ENCODE data around the gene HOXA1.
A peak's percentile ranks its signal among the peaks of the same experiment; 100 is the strongest.

HOXA1 gene

GRCh38 chr7:27131390-27131819 lies 35.6 kb upstream of the HOXA1 start:
- no peak for DNase-seq

DNA sequence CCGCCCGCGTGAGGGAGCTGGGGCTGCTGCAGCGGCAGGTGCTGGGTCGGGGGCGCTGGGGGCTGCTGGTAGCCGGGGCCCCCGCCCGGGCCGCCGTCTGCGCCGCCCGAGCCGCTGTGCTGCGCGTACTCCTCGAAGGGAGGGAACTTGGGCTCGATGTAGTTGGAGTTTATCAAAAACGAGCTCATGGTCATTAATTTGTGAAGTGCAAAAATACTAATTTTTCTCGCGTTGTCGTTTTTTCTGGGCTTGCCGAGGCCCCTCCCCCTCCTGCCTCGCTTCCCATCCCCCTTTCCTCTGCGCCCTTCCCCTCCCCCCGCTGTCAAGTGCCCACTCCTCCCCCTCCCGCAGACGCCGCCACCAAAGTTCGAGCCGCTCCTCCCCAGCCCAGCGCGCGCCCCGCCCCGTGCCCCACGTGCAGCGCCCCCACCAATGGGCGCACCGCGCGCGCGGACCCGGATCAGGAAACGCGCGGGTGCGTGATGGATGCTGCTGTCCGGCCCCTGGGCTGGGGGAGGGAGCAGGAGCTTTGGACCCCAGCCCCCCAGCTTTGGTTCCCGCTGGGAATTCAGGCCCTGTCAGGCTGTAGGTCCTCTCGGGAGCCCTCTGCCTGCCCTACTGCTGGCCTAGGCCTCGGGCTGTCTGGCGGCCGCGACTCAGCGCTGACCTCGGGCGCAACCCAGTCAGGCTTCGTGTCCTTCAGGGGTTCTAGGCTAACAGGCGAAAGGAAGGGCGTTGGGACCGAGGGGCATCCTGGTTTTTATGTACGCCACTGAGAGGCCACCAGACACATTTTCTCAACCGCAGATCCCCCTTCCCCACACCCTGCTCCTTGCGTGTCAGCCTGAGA lies 35.0 kb upstream of the HOXA1 start, which contains the start of gene HOXA4:
Gene HOXA4 (minus strand): TSS at position 218 of the 850 bp plus-strand sequence. CDS start 24 bp downstream, at position 194.
- DNase-seq: peak; percentile 78

DNA sequence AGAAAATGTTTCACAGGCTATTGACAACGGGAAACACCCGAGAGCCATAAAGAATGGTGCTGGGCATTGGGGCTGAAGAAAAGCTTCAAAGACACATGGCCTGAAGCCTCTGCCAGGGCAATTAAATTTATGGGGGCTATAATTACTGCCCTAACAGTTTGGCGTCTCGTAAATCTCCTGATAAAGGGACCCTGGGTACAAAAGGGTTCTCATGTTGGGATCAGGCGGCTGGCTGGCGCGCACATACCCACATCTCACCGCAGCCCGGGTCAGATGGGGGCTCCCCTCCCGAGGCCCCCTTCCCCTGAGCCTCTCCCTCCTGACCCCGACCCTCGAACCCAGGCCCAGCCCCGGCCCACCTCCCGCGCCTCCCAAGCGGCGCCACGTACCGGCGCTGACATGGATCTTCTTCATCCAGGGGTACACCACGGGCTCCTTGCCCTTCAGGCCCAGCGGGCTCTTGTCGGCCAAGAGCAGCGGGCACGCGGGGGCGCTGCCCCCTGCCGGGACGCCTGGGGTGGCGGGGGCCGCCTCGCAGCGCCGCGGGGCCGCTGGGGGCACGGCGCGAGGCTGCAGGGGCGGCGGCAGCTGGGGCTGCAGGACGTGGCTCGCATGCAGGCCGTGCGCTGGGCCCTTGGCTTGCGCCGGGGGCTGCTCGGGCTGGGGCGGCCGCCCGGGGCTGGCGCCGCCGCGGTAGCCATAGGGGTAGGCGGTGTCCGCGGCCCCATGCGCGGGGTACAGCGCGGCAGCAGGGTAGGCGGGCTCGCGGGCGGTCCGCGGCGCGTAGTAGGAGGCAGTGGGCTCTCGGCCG lies 34.1 kb upstream of the HOXA1 start:
- DNase-seq: no peak

DNA sequence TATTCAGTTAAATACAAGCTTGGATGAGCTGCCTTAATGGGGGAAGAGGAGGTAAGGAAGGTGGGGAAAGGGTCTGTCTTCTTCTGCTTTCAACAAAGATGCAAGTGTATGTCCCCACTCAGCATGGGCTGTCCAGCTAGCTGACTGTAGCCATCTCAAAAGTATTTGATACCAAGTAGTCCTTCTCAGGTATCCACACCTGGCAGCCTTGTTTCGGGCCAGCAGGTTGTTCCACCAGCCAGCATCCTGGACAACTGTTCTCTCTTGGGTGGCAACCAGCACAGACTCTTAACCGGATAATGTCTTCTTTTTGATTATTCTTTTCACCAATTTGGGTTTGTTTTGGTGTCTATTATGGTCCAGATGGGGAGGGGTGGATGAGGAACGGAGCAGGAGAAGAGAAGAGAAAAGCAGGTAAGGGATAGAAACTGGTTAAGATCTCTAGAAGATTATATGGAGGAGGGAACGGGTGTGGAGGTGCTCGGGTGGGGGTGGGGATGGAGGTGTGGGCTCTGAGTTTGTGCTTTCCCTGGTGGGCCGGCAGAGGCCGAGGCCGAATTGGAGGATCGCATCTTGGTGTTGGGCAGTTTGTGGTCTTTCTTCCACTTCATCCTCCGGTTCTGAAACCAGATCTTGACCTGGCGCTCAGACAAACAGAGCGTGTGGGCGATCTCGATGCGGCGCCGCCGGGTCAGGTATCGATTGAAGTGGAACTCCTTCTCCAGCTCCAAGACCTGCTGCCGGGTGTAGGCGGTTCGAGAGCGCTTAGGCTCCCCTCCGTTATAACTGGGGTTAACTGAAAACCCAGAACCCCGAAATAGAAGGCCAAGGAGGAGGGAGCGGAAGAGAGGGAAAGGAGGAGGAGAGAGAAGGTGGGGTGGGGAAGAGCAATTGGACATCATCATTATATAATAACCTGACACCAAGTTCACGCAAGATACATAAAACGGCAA lies 33.3 kb upstream of the HOXA1 start:
- DNase-seq: no peak

DNA sequence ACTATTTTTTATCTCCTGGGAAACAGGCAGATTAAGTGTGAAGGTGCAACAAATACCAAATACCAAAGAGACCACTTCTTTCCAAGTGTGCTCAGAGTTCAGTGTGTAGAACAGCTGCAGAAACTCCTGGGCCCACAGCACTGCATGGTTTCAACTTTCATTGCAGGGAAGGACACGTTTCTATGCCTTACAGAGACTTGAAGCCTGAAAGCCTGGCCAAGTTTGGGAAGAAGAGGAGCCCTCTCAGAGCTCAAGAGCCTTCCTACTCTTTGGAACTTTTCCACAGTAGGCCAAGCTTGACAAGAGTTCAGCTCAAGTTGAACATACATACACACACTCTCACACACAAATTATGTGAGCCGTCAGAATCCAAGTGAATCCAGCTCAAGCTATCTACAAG lies 32.2 kb upstream of the HOXA1 start:
- DNase-seq: no peak

GRCh38 chr7:27126596-27127327 lies 31.0 kb upstream of the HOXA1 start:
- DNase-seq: no peak

- no peak for DNase-seq
These were observed 30.2 kb upstream of the HOXA1 start for GRCh38 chr7:27125986-27126394.

DNA sequence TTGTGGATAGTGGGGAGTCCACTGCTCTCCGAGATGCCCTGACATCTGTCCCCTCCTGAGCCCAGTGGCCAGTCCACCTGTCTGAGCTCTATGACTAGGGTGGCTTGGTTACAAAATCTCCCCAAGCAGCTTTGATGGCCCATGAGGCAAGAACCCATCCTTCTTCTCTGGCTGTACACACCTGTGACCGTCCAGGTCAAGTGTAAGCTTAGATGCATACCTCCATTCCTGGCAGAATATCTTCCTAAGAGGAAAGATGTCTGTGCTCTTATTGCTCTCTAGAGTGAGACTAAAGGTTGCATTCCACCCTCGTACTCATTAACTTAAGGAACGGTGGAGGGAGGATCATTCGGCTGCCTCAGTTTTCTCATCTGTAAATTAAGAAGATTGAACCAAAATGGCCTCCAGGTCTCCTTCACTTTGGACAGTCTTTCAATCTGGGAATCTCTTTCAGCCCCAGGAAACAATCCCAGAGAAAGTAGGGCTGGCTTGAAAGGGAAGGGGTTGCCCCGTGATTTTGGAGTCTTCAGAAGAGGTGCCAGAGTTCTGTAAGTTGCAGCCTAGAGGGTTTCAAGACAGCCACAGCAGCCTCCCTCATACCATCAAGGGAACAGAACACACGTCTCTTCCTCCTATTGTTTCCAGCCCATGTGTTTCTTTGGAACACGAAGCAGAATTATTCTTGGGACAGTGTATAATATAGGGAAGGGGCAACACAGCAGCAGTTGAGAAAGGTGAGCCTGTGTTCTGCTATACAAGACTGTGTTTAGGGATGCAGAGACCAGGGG lies 29.3 kb upstream of the HOXA1 start:
- no peak for DNase-seq

DNA sequence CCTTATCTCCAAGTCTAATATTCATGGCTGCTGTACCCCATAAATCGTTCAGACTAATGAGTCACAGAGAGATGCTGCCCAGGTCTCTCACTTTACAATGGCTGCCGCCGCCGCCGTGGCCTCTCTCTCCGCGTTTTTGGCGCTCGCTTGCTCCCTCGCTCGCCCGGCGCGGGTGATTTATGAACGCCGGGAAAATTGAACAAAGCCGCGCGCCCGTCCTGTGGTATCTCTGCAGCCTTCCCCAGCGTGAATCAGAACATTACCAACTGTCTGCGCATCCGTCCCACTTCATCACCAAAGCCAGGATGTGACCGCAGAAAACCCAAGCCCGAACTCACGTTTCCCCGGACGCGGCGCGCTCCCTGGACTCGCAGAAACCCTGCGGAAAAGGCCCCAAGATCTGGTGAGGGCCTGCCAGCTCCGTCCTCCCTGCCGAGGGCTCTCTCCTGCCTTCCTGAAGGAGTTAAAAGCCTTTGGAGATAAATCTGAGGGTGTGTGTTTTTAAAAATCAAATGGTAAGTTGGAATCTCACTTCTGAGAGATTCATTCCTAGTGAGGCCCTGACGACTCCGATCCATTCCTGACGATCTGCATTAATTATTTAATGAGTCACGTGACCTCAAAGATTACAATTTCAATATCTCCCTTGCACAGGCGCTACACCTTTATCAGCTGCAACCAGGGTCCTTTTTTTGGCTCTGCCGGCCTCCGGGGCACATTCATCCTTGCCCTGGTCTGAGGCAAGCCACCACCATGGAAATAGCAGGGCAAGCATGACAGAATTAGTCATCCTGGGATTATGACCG lies 28.5 kb upstream of the HOXA1 start:
- no peak for DNase-seq

DNA sequence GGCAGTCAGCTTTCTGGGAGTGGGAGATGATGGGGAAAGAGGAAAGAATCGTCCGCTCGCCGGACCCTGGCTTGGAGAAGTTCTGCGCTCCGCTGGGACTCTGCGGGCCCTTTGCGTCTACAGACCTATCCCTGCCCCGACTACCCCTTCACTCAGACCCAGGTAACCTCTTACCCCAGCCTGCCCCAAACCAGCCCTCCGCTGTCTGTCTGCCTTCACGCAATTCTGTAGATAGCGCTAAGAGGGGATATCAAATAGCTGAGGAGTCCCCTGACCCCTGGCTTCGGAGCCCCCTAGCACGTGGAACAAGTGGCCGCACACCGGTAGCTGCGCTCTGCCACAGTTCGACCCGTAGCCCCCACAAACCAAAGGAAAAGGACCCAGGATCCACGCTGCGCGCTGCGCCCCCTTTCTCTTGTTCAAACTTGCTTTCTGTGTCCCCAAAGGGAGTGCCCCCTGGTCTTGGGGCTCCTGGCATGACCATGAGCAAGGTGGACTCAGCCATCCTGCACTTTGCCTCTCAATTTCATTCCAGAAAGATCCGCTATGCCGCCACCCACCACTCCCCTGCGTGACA lies 27.8 kb upstream of the HOXA1 start:
- DNase-seq: no peak

- DNase-seq: no peak
These were observed 27.2 kb upstream of the HOXA1 start for GRCh38 chr7:27123007-27123476.

DNA sequence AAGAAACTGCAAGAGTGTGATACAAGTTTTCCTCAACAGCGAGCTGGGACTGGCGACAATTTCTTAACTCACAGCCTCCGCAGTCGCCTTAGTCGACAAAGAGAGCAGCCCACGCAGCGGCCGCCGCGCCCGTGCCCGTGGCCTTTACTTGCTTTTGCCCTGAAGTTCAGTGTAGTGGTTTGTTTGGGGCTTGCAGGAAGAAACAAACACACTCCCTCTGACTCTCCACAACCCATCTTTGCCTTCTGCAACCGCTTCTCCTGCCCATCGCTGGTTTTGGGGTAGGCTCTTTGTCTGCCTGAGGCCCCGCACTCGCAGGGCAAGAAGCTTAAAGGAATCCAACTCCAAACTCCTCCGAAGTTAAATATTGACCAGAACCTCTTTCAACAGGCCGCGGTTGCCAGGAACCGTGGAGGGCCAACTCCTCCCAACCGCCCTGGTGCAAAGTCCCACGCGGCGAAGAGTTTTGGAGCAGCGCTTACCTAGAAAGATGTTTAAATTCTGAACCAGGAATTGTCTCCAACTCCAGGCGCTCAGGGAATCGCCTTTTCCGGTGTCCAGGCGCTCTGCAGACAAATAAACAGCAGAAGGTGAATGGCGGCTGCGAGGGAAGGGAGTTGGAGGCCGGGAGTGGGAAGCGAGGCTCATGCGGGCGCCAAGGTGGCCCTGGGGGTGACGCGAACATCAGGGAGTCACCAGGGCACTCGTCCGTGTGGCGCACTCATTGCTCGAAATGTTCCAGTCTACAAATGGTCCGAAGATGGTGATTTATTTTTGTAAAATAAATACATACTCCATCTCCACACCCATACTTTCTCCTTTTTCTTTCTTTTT lies 26.5 kb upstream of the HOXA1 start:
- DNase-seq: no peak

- DNase-seq: no peak
These were observed 25.9 kb upstream of the HOXA1 start for GRCh38 chr7:27121684-27122076.

DNA sequence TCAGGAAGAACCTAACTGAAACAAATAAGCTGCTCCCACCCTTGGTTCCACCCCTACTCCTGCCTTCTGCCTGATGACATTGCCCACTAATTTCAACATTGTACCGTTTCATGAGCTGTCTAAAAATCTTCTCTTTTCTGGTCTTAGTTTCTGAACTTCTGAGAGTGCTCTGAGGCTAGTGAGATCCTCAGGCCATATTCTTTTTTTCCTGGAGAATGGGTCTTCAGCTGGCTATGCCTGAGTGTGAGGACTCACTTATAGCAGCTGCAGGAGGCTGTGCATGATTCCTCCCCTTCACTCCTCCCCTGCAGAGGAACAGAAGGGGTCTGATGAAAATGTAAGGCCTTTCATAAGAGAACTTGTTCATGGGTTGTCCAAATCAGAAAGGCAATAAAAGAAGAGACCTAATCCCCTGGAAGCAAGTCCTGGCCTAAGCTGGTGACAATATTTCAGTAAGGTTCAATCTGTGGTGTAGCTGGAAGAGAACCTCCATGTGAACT lies 23.7 kb upstream of the HOXA1 start:
- no peak for DNase-seq

GRCh38 chr7:27118580-27118979 lies 22.8 kb upstream of the HOXA1 start:
- DNase-seq: no peak

- no peak for DNase-seq
These were observed 22.2 kb upstream of the HOXA1 start for GRCh38 chr7:27117887-27118491.

- no peak for DNase-seq
These were observed 21.4 kb upstream of the HOXA1 start for GRCh38 chr7:27116962-27117886.

Data from activated CD4-positive, alpha-beta T cell treated with anti-CD3 and anti-CD28 coated beads, Interleukin-2, amount 50 U/mL, for 48 hours (primary cell).